ENCODE data around the gene SH2D6. TPM values are rescaled to one million over a fixed set of nuclear protein-coding genes. Genes with fewer than 3 reads are reported as not detected.

Gene SH2D6
- total RNA-seq, 2 experiments from 2014 or later = 0.10 to 0.77 TPM

DNA sequence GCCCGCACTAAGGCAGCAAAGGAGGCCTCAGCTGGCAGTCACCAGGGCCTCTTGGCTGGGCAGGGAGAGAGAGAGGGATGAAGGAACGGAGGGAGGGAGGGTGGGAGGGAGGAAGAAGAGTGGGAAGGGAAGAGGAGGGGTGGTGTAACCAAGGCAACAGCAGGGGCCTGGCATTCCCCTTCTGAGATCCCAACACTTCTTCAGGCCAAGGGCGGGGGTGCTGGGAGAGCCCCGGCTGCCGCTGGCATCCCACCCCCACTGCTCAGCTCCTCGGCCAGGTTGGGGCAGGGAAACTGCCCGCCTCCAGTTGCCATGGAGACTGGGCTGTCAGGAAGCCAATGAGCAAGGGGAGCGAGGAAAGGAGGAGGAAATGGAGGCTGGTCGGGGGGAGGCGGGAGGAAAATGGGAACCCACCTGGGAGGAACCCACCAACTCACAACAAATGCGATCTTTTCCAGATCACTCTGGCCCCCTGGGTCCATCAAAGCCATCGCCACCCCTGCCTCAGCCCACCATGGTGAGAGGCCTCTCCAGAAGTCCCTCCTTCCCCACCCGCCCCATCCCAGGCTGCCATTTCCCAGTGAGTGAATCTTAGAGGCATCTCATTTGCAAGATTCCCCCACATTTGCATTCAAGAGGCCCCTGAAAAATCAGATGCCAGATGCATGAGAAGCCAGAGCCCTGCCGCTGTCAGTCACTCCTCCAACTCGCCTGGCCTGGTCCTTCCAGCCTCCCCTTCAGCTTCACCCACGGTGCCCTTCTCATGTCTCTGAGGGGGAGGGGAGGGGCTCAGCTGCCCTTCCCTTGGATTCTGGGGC is 12.4 kb downstream of the SH2D6 start:
- Mint-ChIP-seq H3K9me3 (no peaks in the 10 kb centered on the region), H3K36me3 (ENCODE audit: low read depth) (no peaks in the 10 kb centered on the region), H3K4me3 (no peak overlapping the region), H3K4me1 (peaks cover 7% of the 10 kb centered on the region), H3K27me3 (no peaks in the 10 kb centered on the region), H3K27ac (no peak overlapping the region)
- POLR2A ChIA-PET = no interaction called here
- DNase-seq = no peak
- CTCF ChIA-PET = interaction anchor here (0.6 to 4.8 kb wide), 4 partner anchors 11 to 707 kb away, joined by 3 to 23 read pairs (median 11); no protein-coding TSS in a partner anchor

DNA sequence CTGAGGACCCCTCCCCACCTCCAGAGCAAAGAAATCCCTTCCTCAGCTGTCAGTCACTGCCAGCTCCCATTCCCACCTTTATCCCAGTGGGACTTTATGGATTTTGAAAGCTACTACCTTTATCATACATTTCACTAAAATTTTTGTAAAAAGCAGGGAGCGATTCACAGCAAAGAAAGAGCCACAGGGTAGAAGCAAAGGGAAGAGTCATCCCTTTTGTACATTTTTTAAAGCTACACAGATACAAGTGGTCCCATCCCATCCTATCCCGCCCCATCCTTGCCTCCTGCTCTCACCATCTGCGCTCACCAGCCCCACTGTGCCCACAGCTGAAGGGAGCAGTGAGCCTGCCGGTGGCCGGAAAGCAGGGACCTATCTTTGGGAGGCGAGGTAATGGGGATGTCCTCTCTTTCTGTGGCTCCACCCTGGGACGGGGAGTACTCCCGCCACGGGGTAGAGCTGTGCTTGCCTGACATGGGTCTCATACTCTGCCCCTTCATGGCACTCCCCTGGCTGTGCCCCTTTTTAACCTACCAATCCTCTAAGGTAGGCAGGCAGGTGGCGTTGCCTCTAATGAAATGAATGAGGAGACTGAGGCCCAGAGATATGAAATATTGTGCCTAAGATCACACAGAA is 13.2 kb downstream of the SH2D6 start:
- peaks cover 14% of the 10 kb centered on the region for H3K4me1 Mint-ChIP-seq
- H3K27me3 Mint-ChIP-seq = no peaks in the 10 kb centered on the region
- no peak overlapping the region for H3K4me3 Mint-ChIP-seq
- no peak for DNase-seq
- H3K27ac Mint-ChIP-seq = no peak overlapping the region
- H3K36me3 Mint-ChIP-seq (ENCODE audit: low read depth) = no peaks in the 10 kb centered on the region
- no peaks in the 10 kb centered on the region for H3K9me3 Mint-ChIP-seq
- ChIA-PET CTCF (interaction anchor here (0.6 to 1.2 kb wide), 2 partner anchors 18 to 77 kb away, joined by 3 read pairs; no protein-coding TSS in a partner anchor), POLR2A (no interaction called here)

DNA sequence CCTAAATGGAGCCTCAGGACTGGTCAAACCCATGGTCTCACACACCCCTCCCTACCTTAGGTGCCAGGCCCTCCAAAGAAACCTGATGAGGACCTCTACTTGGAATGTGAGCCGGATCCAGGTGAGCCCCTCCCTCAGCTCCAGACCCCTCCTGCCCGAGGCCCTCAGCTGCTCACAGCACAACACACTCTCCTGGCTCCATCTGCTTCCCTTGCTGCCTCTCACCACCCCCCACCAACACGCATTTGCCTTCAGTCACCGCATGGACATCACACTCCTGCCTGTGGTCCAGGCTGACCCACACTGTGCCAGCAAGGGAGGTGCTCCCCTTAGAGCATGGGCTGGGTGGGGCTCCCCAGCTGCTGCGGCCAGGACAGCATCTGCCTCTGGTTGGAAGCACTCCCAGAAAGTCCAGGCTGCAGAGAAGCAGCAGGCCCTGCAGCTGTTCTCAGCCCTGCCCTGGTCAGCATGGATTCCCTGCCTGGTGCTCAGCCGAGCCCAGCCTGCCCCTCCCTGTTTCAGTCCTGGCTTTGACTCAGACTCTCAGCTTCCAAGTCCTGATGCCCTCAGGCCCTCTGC is 15.1 kb downstream of the SH2D6 start:
- no peak for DNase-seq
- peaks cover 29% of the 10 kb centered on the region for H3K4me1 Mint-ChIP-seq
- POLR2A ChIA-PET = interaction anchor here (1.2 kb wide), 1 partner anchor 25 kb away, joined by 3 read pairs; no protein-coding TSS in a partner anchor

DNA sequence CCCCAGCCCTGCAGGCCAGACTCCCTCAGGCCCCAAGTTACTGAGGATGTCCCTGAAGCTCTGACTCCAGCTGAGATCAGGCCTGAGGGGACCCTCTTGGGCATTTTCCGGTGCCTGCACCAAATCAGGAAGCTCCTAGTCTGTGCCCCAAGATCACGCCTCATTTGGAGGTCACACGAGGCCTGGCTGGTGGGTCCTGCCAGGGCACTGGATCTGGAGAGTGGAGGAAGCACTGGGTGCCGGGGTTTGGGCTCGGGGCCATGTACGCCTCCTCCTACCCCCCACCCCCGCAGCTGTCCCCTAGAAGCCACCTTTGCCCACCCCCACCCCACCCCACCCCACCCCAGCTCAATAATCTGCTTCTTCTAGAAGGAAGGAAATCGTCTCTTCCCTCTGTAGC is 16.2 kb downstream of the SH2D6 start:
- POLR2A ChIA-PET = no interaction called here
- H3K27ac Mint-ChIP-seq = no peak overlapping the region
- CTCF ChIA-PET = interaction anchor here (0.9 to 1.3 kb wide), 2 partner anchors 10 to 102 kb away, joined by 3 to 5 read pairs; no protein-coding TSS in a partner anchor
- H3K9me3 Mint-ChIP-seq = no peaks in the 10 kb centered on the region
- peaks cover 34% of the 10 kb centered on the region for H3K4me1 Mint-ChIP-seq
- DNase-seq = no peak
- H3K36me3 Mint-ChIP-seq (ENCODE audit: low read depth) = no peaks in the 10 kb centered on the region
- no peaks in the 10 kb centered on the region for H3K27me3 Mint-ChIP-seq
- no peak overlapping the region for H3K4me3 Mint-ChIP-seq

More for the DNA sequence above, 15.1 kb downstream of the SH2D6 start:
- Mint-ChIP-seq H3K9me3 (no peaks in the 10 kb centered on the region), H3K27ac (no peak overlapping the region), H3K27me3 (no peaks in the 10 kb centered on the region), H3K4me3 (no peak overlapping the region), H3K36me3 (ENCODE audit: low read depth) (no peaks in the 10 kb centered on the region)
- CTCF ChIA-PET = interaction anchor here (0.9 to 1.3 kb wide), 3 partner anchors 9 to 103 kb away, joined by 3 to 5 read pairs (median 3); no protein-coding TSS in a partner anchor

DNA sequence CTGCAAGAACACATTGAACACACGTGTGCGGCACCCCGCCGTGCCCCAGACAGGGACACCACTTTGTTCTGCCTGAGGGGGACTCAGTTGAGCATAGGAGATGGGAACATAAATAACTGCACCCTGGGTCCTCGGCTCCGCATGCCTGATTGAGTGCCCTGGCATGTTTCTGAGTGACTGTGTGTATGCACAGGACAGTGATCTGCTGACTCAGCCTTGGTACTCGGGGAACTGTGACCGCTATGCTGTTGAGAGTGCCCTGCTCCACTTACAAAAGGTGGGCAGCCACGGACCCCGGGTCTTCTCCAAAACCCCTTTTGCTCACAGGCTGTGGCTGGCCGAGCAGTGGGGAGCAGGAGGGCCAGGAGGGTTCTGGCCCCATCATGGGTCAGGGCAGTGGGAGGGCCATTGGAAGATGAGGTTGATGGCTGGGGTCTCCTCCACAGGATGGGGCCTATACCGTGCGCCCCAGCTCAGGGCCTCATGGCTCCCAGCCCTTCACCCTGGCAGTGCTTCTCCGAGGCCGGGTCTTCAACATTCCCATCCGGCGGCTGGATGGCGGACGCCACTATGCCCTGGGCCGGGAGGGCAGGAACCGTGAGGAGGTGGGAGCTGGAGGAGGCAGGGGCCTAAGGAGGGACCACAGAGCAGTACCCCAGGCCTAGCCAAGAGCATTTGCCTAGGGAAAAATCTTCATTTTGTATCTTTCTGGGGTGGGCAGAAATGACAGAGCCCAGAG is 16.9 kb downstream of the SH2D6 start:
- DNase-seq = no peak
- CTCF ChIA-PET = interaction anchor here (0.6 to 1.3 kb wide), 3 partner anchors 14 to 110 kb away, joined by 3 read pairs; no protein-coding TSS in a partner anchor
- peaks cover 40% of the 10 kb centered on the region for H3K4me1 Mint-ChIP-seq
- POLR2A ChIA-PET = no interaction called here
- no peaks in the 10 kb centered on the region for H3K9me3 Mint-ChIP-seq
- no peak overlapping the region for H3K27ac Mint-ChIP-seq
- no peaks in the 10 kb centered on the region for H3K27me3 Mint-ChIP-seq
- H3K4me3 Mint-ChIP-seq = no peak overlapping the region
- H3K36me3 Mint-ChIP-seq (ENCODE audit: low read depth) = no peaks in the 10 kb centered on the region

DNA sequence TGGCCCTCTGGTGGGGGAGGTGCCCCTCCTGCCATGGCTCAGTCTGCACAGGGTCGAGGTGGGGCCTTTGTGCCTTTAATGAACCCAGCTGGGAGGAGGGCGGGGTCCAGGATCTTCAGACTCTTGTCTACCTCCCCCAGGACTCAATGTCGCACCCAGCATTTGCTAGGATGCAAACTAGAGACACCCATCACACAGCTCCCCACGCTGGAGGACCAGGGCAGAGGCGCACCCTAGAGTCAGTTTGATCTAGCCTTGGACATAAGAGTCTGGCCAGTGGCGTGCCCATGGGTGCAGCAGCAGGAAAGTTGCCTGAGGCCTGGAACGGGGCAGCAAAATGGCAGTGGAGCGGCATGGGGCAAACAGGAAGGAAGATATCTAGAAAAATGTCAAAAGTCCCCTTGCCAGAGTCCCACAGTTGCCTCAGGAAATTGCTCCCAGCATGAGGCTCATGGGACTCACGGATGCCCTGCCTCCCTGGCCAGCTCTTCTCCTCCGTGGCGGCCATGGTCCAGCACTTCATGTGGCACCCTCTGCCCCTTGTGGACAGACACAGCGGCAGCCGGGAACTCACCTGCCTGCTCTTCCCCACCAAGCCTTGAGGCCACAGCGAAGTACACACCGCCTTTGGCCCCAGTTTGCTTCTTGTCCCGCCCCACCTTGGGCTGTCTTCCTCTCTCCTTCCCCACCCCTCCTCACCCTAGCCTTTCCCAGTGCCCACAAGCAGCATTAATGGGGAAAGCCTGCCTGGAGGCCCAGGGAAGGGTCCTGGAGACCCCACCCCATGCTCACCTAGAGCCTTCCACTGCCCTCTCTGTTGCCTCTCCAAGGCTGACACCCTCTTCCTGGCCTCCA is 17.7 kb downstream of the SH2D6 start:
- Mint-ChIP-seq H3K36me3 (ENCODE audit: low read depth) (no peaks in the 10 kb centered on the region), H3K4me3 (no peak overlapping the region), H3K4me1 (peaks cover 47% of the 10 kb centered on the region), H3K27me3 (no peaks in the 10 kb centered on the region), H3K27ac (peak overlapping the region; percentile 84), H3K9me3 (no peaks in the 10 kb centered on the region)
- CTCF ChIA-PET = interaction anchor here (0.6 to 2.2 kb wide), 5 partner anchors 10 to 110 kb away, joined by 3 to 8 read pairs (median 3); partner anchors contain the start of gene SH2D6
- POLR2A ChIA-PET = no interaction called here
- no peak for DNase-seq

DNA sequence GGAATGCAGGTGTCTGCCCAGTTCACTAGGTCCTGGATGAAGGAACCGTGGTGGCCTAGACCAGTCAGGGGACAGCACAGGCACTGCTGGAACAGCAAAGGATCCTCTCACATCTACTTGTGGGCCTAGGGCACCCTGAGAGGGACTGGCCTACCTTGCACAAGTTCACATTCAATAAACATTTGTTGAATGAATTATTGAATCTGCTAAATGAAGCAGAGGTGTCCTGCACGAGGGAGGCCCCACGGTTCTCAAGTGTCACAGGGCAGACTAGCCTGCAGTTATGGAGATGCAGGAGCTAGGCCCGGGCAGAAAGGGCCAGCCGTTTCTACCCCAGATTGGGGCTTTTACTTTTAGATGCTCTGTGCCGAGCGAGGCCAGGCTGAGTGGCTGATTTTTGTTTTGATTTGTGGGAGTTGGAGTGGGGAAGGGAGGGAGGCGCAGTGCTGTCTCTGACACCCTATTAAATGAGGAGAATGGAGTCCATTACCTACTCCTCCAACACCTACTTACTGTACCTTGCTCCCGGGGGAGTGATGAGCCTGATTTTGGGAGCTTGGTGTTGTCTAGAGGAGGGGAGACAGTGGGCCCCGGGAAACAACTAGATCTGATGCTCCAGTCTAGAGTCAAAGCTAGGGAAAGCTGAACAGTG is 18.4 kb downstream of the SH2D6 start:
- peak overlapping the region; percentile 84 for H3K27ac Mint-ChIP-seq
- ChIA-PET POLR2A (interaction anchor here (0.5 to 0.9 kb wide), 2 partner anchors 102 to 1004 kb away, joined by 3 to 4 read pairs; partner anchors contain the start of genes KDM3A and MAT2A), CTCF (interaction anchor here (1.2 to 2.2 kb wide), 5 partner anchors 9 to 18 kb away, joined by 3 to 8 read pairs (median 4); partner anchors contain the start of gene SH2D6)
- DNase-seq = no peak
- H3K27me3 Mint-ChIP-seq = no peaks in the 10 kb centered on the region
- no peaks in the 10 kb centered on the region for H3K9me3 Mint-ChIP-seq
- H3K4me1 Mint-ChIP-seq = peaks cover 48% of the 10 kb centered on the region
- H3K4me3 Mint-ChIP-seq = peak overlapping the region; percentile 66
- H3K36me3 Mint-ChIP-seq (ENCODE audit: low read depth) = no peaks in the 10 kb centered on the region

DNA sequence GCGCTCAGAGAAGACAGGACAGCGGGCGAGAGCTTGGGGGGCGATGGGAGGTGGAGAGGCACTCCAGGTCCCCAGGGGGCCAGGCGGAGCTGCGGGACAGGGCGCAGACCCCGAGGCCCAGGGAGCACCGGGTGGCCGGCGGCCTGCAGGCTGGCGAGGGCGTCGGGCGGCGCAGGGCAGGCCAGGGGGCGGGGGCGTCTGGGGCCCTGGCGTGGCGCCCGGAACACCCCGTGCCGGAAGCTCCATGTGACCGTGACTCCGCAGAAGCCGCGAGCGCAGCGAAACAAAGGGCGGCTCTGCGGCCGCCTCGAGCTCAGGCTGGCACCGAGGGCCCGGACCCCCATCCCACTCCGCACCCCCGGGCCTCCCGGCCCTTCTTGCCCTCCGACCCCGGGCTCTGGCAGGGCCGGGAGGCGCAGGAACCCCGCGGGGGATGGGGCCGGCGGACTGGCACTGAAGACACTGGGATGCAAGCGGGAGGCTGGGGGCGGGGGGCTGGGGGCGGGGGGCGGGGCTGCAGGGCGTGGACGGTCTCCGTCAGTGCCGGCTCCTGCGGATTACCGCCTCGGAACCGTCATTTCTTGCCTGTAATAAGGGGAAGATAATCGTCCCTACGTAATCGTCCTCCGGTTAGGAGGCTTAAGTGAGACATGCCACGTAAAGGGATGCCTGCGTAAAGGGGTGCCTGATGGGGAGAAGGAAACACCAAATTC is 19.1 kb downstream of the SH2D6 start:
- Mint-ChIP-seq H3K9me3 (no peaks in the 10 kb centered on the region), H3K4me3 (peak overlapping the region; percentile 73), H3K4me1 (peaks cover 49% of the 10 kb centered on the region), H3K27me3 (no peaks in the 10 kb centered on the region), H3K36me3 (ENCODE audit: low read depth) (no peaks in the 10 kb centered on the region), H3K27ac (peak overlapping the region; percentile 95)
- CTCF ChIA-PET = interaction anchor here (1.1 to 2.2 kb wide), 6 partner anchors 8 to 107 kb away, joined by 3 to 8 read pairs (median 4); partner anchors contain the start of gene SH2D6
- POLR2A ChIA-PET = interaction anchor here (0.5 to 0.9 kb wide), 2 partner anchors 101 to 1004 kb away, joined by 3 to 4 read pairs; partner anchors contain the start of genes KDM3A and MAT2A
- DNase-seq = peak; percentile 69

DNA sequence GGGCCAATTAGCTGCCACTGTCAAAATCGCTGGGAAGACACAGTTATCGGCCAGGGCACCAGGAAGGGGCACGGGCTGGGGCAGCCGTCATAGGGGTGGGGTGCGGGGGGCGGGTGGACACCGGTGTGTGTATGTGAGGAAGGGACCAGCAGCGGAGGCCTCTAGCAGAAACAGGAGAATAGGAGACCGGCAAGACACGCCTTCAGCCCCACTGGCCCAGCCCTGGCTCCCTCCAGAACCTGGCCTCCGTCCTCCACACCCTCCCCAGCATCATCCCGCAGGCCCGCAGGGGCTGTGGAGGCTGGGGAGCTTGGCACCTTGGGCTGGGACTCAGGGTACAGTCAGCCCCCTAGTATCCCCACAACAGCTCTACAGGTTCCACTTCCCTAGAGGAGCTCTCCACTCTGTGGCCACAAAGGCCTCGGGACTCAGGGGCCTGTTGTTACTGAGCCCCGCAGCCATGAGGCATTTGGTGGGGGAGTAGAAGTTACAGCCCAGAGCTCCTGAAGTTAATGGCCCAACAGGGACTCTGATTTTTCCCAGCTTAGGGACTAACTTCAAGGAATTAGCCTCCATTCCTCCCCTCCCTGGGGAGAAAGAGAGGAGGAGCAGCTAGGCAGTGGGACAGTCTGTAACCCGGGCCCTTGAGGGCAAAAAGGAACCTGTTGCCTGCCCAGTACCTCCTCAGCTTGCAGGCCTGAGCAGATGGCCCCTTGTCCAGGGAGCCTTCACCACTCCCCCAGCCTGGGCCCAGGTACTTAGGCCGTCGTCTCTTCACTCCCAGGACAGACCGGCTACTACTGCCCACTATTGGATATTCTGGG is 19.9 kb downstream of the SH2D6 start:
- no peak for DNase-seq
- CTCF ChIA-PET = interaction anchor here (1.1 to 2.2 kb wide), 6 partner anchors 8 to 106 kb away, joined by 3 to 8 read pairs (median 4); partner anchors contain the start of gene SH2D6

DNA sequence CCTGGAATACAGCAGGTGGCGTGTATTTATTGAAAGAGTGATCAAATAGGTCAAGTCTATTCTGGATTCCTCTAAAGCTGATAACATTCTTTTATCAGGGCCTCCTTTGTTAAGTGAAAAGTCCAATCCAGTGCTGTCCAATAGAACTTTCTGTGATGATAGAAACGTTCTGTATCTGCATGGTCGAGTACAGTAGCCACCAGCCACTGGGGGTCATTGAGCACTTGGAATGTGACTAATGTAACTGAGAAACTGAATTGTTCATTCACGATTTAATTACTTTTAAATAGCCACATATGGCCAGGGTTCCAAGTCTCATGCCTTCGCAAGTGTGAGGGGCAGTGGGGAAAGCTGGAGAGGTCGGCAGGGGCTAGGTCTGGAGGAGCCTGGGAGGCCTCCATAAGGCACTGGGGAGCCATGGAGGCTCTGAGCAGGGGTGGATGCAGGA is 20.5 kb downstream of the SH2D6 start:
- Mint-ChIP-seq H3K4me3 (peak overlapping the region; percentile 22), H3K27ac (peak overlapping the region; percentile 95), H3K36me3 (ENCODE audit: low read depth) (no peaks in the 10 kb centered on the region), H3K27me3 (no peaks in the 10 kb centered on the region), H3K4me1 (peaks cover 49% of the 10 kb centered on the region), H3K9me3 (no peaks in the 10 kb centered on the region)
- ChIA-PET CTCF (interaction anchor here (1.1 kb wide), 2 partner anchors 105 to 113 kb away, joined by 3 to 4 read pairs; no protein-coding TSS in a partner anchor), POLR2A (interaction anchor here (0.6 kb wide), 1 partner anchor 33 kb away, joined by 3 read pairs; no protein-coding TSS in a partner anchor)
- DNase-seq = no peak

More for the DNA sequence above, 19.9 kb downstream of the SH2D6 start:
- H3K9me3 Mint-ChIP-seq = no peaks in the 10 kb centered on the region
- no peaks in the 10 kb centered on the region for H3K27me3 Mint-ChIP-seq
- H3K4me1 Mint-ChIP-seq = peaks cover 49% of the 10 kb centered on the region
- POLR2A ChIA-PET = interaction anchor here (0.6 kb wide), 1 partner anchor 33 kb away, joined by 3 read pairs; no protein-coding TSS in a partner anchor
- peak overlapping the region; percentile 73 for H3K4me3 Mint-ChIP-seq
- peak overlapping the region; percentile 95 for H3K27ac Mint-ChIP-seq
- H3K36me3 Mint-ChIP-seq (ENCODE audit: low read depth) = no peaks in the 10 kb centered on the region
